PC-3 (cell line): ENCODE measurements around the gene TMEFF2. TPM values are rescaled to one million over a fixed set of nuclear protein-coding genes. Genes with fewer than 3 reads are reported as not detected.

Experiments used
- ATAC-seq: fragments of 200-7000 bp; cut with Tn5 transposase; 2 replicates; pipeline ENCODE4 v1.9.1; 2020; ENCODE audit warnings: mild to moderate bottlenecking, moderate library complexity
- BruUV-seq: library from RNA; stranded (reverse); fragments of 400-500 nt; replicated peaks from 2 replicates; lab custom pipeline; 2021; lab: Mats Ljungman, UMichigan
- CTCF ChIA-PET: fragments of 300-600 bp; sonication (Branson Sonifier 250); formaldehyde crosslinking; loops from one replicate; lab custom pipeline; 2022; ENCODE audit warnings: antibody characterized with exemption; lab: Charles Lee
- POLR2A ChIA-PET: fragments of 300-600 bp; sonication (Branson Sonifier 250); formaldehyde crosslinking; loops from one replicate; lab custom pipeline; 2022; ENCODE audit warnings: antibody characterized with exemption; ENCODE audit not compliant: unreplicated experiment; lab: Charles Lee
- DNase-seq: peaks from one replicate; pipeline ENCODE4 v3.0.0-alpha.2; 2015
- H2AFZ ChIP-seq: fragments of 300-600 bp; sonication (generic); 2 replicates; pipeline ENCODE4 v1.6.0; 2016; ENCODE audit warnings: antibody characterized with exemption, low read length
- H3F3A ChIP-seq: fragments of 300-600 bp; sonication (generic); one replicate; pipeline ENCODE4 v1.6.0; 2017; ENCODE audit warnings: antibody characterized with exemption, low read length, control low read depth, mild to moderate bottlenecking; ENCODE audit not compliant: unreplicated experiment
- H3K27ac ChIP-seq: fragments of 300-600 bp; sonication (generic); 2 replicates; pipeline ENCODE4 v1.5.1; 2016; ENCODE audit warnings: mild to moderate bottlenecking, low read length
- H3K27me3 ChIP-seq: fragments of 300-600 bp; sonication (generic); 2 replicates; pipeline ENCODE4 v1.6.1; 2016; ENCODE audit warnings: low read length, mixed read lengths
- H3K36me3 ChIP-seq: fragments of 300-600 bp; sonication (generic); 2 replicates; pipeline ENCODE4 v1.6.1; 2016; ENCODE audit warnings: low read depth, mixed run types, low read length, mixed read lengths
- H3K4me1 ChIP-seq: fragments of 300-600 bp; sonication (generic); 2 replicates; pipeline ENCODE4 v1.5.1; 2016; ENCODE audit warnings: low read length; ENCODE audit not compliant: insufficient read depth
- H3K4me2 ChIP-seq: fragments of 300-600 bp; sonication (generic); 2 replicates; pipeline ENCODE4 v1.6.0; 2016; ENCODE audit warnings: low read length
- H3K4me3 ChIP-seq: fragments of 300-600 bp; sonication (generic); 2 replicates; pipeline ENCODE4 v1.5.1; 2016; ENCODE audit warnings: mild to moderate bottlenecking, low read length, mixed read lengths
- H3K79me2 ChIP-seq: fragments of 300-600 bp; sonication (generic); 2 replicates; pipeline ENCODE4 v1.6.1; 2017; ENCODE audit warnings: low read length, mixed read lengths
- H3K9ac ChIP-seq: fragments of 300-600 bp; sonication (generic); 2 replicates; pipeline ENCODE4 v1.6.0; 2016; ENCODE audit warnings: mild to moderate bottlenecking, low read length
- H3K9me2 ChIP-seq: fragments of 300-600 bp; sonication (generic); replicated peaks from 2 replicates; pipeline ENCODE4 v1.6.1; 2016; ENCODE audit warnings: mixed run types, low read length, mixed read lengths
- H3K9me3 ChIP-seq: fragments of 300-600 bp; sonication (generic); 2 replicates; pipeline ENCODE4 v1.6.1; 2016; ENCODE audit warnings: low read length, mixed read lengths
- H4K20me1 ChIP-seq: fragments of 300-600 bp; sonication (generic); 2 replicates; pipeline ENCODE4 v1.6.1; 2016; ENCODE audit warnings: low read length, mixed read lengths
- CTCF ChIP-seq: fragments of 300-600 bp; sonication (generic); conservative IDR thresholded peaks from 2 replicates; pipeline ENCODE4 v1.5.1; 2017; ENCODE audit warnings: antibody characterized with exemption, low read depth, mild to moderate bottlenecking, low read length
- EZH2 ChIP-seq: fragments of 300-600 bp; sonication (generic); IDR thresholded peaks from one replicate; pipeline ENCODE4 v1.6.1; 2017; ENCODE audit warnings: antibody characterized with exemption, mild to moderate bottlenecking, low read length; ENCODE audit not compliant: unreplicated experiment
- EZH2phosphoT487 ChIP-seq: fragments of 300-600 bp; sonication (generic); IDR thresholded peaks from 2 replicates; pipeline ENCODE4 v1.6.1; 2018; ENCODE audit warnings: mild to moderate bottlenecking, antibody characterized with exemption, low read length, borderline replicate concordance
- intact Hi-C: fragments of 100-400 bp; cut with micrococcal nuclease; formaldehyde crosslinking; loops from 2 replicates; pipeline ENCODE4 v1.9.0; 2023
- total RNA-seq: library from RNA; depleted of rRNA; stranded (reverse); fragments of >200 nt; gene quantifications from 2 replicates; pipeline ENCODE4 v1.2.3, GENCODE V29; 2014

The TMEFF2 gene
- total RNA-seq, 1 experiment from 2014 or later = not detected

DNA sequence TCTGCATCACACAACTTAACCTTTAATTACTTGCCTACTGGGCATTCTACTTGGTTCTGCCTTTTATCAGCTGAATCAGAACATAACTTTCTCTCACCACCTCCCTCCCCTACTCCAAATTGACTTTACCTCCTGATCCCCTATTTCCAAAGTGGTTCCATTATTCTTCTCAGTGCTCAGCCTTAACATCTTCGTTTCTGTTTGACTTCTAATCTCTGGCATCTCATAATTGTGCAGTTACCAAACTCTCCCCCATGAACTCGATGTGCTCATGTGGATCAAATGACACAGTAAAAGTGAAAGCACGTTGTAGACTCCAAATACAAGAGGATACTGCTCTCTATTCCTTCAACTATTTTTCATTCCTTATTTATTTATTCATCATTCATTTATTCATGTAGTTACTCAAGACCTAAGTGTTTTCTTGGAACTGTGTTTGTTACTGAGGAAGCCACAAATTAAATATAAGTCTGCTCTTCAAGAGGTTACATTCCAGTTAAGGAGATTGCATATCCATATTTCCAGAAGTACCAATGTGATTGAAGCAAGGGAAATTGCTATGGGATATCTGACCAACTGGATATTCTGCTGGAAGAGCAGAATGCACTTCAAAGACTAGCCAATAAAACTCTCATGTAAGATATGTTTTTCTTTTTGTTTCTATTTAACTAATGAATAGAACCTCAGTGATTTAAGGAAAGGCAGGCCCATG is 158.8 kb downstream of the TMEFF2 start:
- no peaks in the 10 kb centered on the region for H3K36me3 ChIP-seq
- TF ChIP-seq EZH2 (no peak), CTCF (no peak), EZH2phosphoT487 (no peak)
- H3K9ac ChIP-seq = no peak overlapping the region
- no peak overlapping the region for H3K4me3 ChIP-seq
- H3K79me2 ChIP-seq = no peaks in the 10 kb centered on the region
- H4K20me1 ChIP-seq = no peaks in the 10 kb centered on the region
- peak overlapping the region; percentile 49; the same call in 1 of the 2 replicates for H3K4me2 ChIP-seq
- H3K9me3 ChIP-seq = no peaks in the 10 kb centered on the region
- H2AFZ ChIP-seq = 0 out of 2 replicates have a peak overlapping the region, but pooled peaks have one; percentile 29
- no peaks in the 10 kb centered on the region for H3K27me3 ChIP-seq
- ChIA-PET POLR2A (no interaction called here), CTCF (no interaction called here)
- no peaks in the 10 kb centered on the region for H3F3A ChIP-seq
- H3K4me1 ChIP-seq = no peaks in the 10 kb centered on the region
- BruUV-seq = no TSS peak
- ATAC-seq (peak; percentile 29), DNase-seq (peak; percentile 20)
- no peak overlapping the region for H3K27ac ChIP-seq
- intact Hi-C loops = no loop called here
- H3K9me2 ChIP-seq = no peaks in the 10 kb centered on the region

DNA sequence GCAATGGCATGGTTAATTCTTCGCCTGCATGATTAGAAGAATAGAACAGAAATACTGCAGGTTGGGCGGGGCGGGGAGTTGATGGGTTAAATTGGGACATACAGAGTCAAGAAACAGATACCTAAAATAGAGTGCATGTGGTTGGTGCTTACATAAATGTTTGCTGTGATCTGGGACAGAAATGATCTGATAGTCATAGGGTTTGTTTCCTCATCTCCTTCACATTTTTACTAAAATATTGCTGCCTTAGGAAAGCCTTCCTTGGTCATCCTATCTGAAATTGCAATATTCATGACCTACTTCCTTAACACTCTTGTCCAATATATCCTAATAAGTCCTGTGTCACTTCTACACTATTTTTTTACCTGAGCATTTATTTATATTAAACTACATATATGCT is 163.9 kb downstream of the TMEFF2 start:
- Histone ChIP-seq H3K9me3 (no peaks in the 10 kb centered on the region), H3K27me3 (no peaks in the 10 kb centered on the region), H3F3A (no peaks in the 10 kb centered on the region), H2AFZ (no peak overlapping the region), H3K9me2 (no peaks in the 10 kb centered on the region), H3K9ac (no peak overlapping the region), H3K79me2 (no peaks in the 10 kb centered on the region), H3K27ac (no peak overlapping the region), H3K36me3 (no peaks in the 10 kb centered on the region), H4K20me1 (no peaks in the 10 kb centered on the region), H3K4me3 (no peak overlapping the region), H3K4me1 (no peaks in the 10 kb centered on the region), H3K4me2 (no peak overlapping the region)
- no TSS peak for BruUV-seq
- TF ChIP-seq EZH2phosphoT487 (no peak), CTCF (no peak), EZH2 (no peak)
- DNase-seq = no peak
- ChIA-PET POLR2A (no interaction called here), CTCF (no interaction called here)
- intact Hi-C loops = no loop called here
- no peak for ATAC-seq

DNA sequence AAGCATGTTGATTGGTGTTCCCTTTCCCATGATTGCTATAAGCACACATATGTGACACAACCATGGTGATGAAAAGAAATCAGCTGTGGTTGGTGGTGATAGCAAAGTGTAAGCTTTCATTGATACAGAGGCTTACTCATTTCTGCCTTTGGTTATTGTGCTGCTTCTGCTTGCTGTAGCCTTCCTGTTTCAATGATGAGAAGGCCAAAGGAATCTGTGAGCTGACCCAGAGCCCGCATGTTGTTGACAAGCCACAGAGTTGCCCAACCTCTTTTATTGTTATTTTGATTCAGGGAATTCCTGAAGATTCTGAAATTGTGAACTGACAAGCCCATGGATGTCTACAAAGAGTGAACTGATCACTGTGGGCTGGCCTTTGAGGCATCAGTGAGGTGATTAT is 164.4 kb downstream of the TMEFF2 start:
- Histone ChIP-seq H3K4me1 (no peaks in the 10 kb centered on the region), H3F3A (no peaks in the 10 kb centered on the region), H3K27ac (no peak overlapping the region), H3K36me3 (no peaks in the 10 kb centered on the region), H3K9ac (no peak overlapping the region), H4K20me1 (no peaks in the 10 kb centered on the region), H3K4me2 (no peak overlapping the region), H3K79me2 (no peaks in the 10 kb centered on the region), H3K9me2 (no peaks in the 10 kb centered on the region), H3K4me3 (no peak overlapping the region), H2AFZ (no peak overlapping the region), H3K9me3 (no peaks in the 10 kb centered on the region), H3K27me3 (no peaks in the 10 kb centered on the region)
- intact Hi-C loops = no loop called here
- POLR2A ChIA-PET = no interaction called here
- no peak for DNase-seq
- ATAC-seq = no peak
- CTCF ChIA-PET = no interaction called here
- TF ChIP-seq CTCF (no peak), EZH2 (no peak)
- no TSS peak for BruUV-seq
